Measurements from ENCODE around the gene RARS2. TPM values are rescaled to one million over a fixed set of nuclear protein-coding genes. Genes with fewer than 3 reads are reported as not detected.
"Not testable (repeated sequence)": the region's sequence is repeated elsewhere in the genome, so short reads cannot be mapped to it uniquely, and the experiment has no call there.

Gene RARS2
- total RNA-seq, 4 donors from 2014 or later = 14.1 to 19.9 (median 17.6) TPM

DNA sequence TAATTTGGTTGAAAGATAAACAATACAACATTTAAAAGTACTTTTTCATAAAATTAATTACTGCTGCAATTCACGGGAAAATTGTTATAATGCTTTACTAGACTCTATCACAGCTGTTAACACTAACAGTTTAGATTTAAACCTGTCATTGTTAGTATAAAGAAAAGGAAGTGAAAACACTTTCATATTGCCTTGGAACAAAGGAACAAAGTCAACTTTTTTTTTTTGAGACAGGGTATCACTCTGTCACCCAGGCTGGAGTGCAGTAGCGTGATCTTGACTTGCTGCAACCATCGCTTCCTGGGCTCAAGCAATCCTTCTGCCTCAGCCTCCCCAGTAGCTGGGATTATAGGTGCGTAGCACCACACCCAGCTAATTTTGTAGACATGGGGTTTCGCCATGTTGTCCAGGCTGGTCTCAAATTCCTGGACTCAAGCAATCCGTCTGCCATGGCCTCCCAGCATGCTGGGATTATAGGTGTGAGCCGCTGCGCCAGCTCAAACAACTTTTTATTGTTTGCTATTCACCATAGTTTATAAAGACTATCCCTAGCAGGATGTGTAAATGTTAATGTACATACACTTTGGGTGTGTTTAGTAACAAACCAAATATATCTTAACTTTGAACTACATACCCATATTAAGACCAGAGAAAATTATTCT lies 94.9 kb downstream of the RARS2 start:
- WGBS = 94% methylated on average over 8 of the region's 8 CpGs
- Histone ChIP-seq H3K9me3 (no peaks in the 10 kb centered on the region), H3K27me3 (no peaks in the 10 kb centered on the region), H3K4me3 (no peak overlapping the region), H3K36me3 (peaks cover 0 to 21% (median 2%) of the 10 kb centered on the region in 4 donors), H3K4me1 (no peaks in the 10 kb centered on the region), H3K27ac (replicated peaks in 1 of 4) (no peak overlapping the region)
- intact Hi-C loops (cut with DNase I) = no loop called here
- DNase-seq (ENCODE audit: extremely low spot score) = no peak
- TF ChIP-seq CTCF (IDR thresholded peaks at IDR 0.05) = no peak
- TF ChIP-seq EP300 (IDR thresholded peaks at IDR 0.05) = no peak
- no peak for TF ChIP-seq POLR2A (IDR thresholded peaks at IDR 0.05; ENCODE audit: low read depth)
- TF ChIP-seq POLR2AphosphoS5 (IDR thresholded peaks at IDR 0.05) = no peak

- peaks cover 0 to 21% (median 2%) of the 10 kb centered on the region in 4 donors for H3K36me3 ChIP-seq
- H3K27me3 ChIP-seq; DNase-seq (ENCODE audit: extremely low spot score); H3K4me1 ChIP-seq; intact Hi-C loops (cut with DNase I); H3K4me3 ChIP-seq; H3K9me3 ChIP-seq; H3K27ac ChIP-seq (replicated peaks in 1 of 4): not testable (repeated sequence)
- 96% methylated on average over 8 of the region's 8 CpGs for WGBS
Measured at GRCh38 chr6:87489326-87489725, 100.5 kb downstream of the RARS2 start.

GRCh38 chr6:87487555-87487954 lies 102.2 kb downstream of the RARS2 start:
- H3K9me3 ChIP-seq = no peaks in the 10 kb centered on the region
- 82% methylated on average over 4 of the region's 4 CpGs for WGBS
- DNase-seq (ENCODE audit: extremely low spot score) = no peak
- intact Hi-C loops (cut with DNase I) = no loop called here
- no peak overlapping the region for H3K4me3 ChIP-seq
- no peak for TF ChIP-seq EP300 (IDR thresholded peaks at IDR 0.05)
- TF ChIP-seq POLR2A (IDR thresholded peaks at IDR 0.05; ENCODE audit: low read depth) = no peak
- TF ChIP-seq CTCF (IDR thresholded peaks at IDR 0.05) = no peak
- TF ChIP-seq POLR2AphosphoS5 (IDR thresholded peaks at IDR 0.05) = no peak
- no peaks in the 10 kb centered on the region for H3K27me3 ChIP-seq
- H3K27ac ChIP-seq (replicated peaks in 1 of 4) = no peak overlapping the region
- H3K4me1 ChIP-seq = no peaks in the 10 kb centered on the region
- H3K36me3 ChIP-seq = peaks cover 0 to 13% (median 4%) of the 10 kb centered on the region in 4 donors

GRCh38 chr6:87484491-87484890 lies 105.3 kb downstream of the RARS2 start:
- H3K4me1 ChIP-seq = no peaks in the 10 kb centered on the region
- 95% methylated on average over 7 of the region's 7 CpGs for WGBS
- TF ChIP-seq POLR2A (IDR thresholded peaks at IDR 0.05; ENCODE audit: low read depth) = no peak
- no peak for TF ChIP-seq CTCF (IDR thresholded peaks at IDR 0.05)
- no peak for TF ChIP-seq POLR2AphosphoS5 (IDR thresholded peaks at IDR 0.05)
- TF ChIP-seq EP300 (IDR thresholded peaks at IDR 0.05) = no peak
- no peaks in the 10 kb centered on the region for H3K9me3 ChIP-seq
- no peak for DNase-seq (ENCODE audit: extremely low spot score)
- peaks cover 0 to 11% (median 4%) of the 10 kb centered on the region in 4 donors for H3K36me3 ChIP-seq
- intact Hi-C loops (cut with DNase I) = no loop called here
- no peak overlapping the region for H3K4me3 ChIP-seq
- no peaks in the 10 kb centered on the region for H3K27me3 ChIP-seq
- no peak overlapping the region for H3K27ac ChIP-seq (replicated peaks in 1 of 4)

- no peak for DNase-seq (ENCODE audit: extremely low spot score)
- H3K27me3 ChIP-seq = no peaks in the 10 kb centered on the region
- no peaks in the 10 kb centered on the region for H3K9me3 ChIP-seq
- TF ChIP-seq POLR2A (IDR thresholded peaks at IDR 0.05; ENCODE audit: low read depth) (no peak), POLR2AphosphoS5 (IDR thresholded peaks at IDR 0.05) (no peak), EP300 (IDR thresholded peaks at IDR 0.05) (no peak), CTCF (IDR thresholded peaks at IDR 0.05) (no peak)
- H3K27ac ChIP-seq (replicated peaks in 1 of 4) = no peak overlapping the region
- H3K36me3 ChIP-seq = peaks cover 0 to 11% (median 7%) of the 10 kb centered on the region in 4 donors
- H3K4me1 ChIP-seq = no peaks in the 10 kb centered on the region
- 77% methylated on average over 8 of the region's 9 CpGs for WGBS
- H3K4me3 ChIP-seq = no peak overlapping the region
- intact Hi-C loops (cut with DNase I) = no loop called here
Measured at GRCh38 chr6:87483929-87484328, 105.9 kb downstream of the RARS2 start.
